CD4-positive, alpha-beta T cell treated with Interleukin-15 for 4 hours (primary cell): ENCODE results near the gene WDR37.

Source experiments
- DNase-seq: peaks from one replicate; pipeline ENCODE4 v3.0.0-alpha.2; 2020; ENCODE audit warnings: low spot score

WDR37 gene

DNA sequence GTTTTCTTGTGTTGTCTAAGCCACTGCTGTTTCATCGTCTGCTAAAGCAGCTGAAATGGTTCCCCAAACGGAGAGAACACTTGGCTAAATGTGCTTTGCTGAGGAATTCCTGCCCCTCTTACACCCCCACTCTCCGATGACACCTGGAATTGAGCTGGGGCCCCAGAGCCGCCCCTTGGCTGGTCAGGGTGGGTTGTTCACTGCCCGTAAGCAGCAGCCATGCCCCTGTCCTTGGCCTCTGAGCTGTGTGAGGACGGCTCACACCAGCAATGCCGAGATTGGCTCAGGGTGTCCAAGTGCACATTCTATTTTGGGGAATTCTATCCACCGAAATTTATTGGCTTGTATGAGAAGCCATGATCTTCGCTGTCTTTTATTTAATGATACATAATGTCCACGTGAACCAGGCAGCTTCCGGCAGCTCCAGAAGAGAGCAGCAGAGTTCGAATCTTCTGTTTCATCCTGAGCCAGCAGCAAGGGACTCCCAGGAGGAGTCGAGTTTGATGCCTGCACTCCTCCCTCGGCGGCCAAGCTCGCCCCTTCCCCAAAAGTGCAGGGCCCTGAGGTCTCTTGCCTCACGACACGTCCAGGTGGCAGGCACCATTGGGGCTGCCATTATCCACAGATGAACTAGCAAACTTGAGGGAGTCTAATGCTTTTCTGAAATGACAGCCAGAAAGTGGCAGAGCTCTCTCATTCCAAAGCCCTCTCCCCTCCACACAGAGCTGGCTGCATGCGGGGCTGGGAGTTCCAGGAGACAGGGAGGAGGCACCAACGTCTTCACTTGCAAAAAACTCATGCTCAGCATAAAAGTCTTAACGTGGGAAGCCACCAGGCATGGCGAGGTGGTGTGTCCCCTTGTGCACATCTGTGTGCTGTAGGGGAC is 114.0 kb downstream of the WDR37 start:
- no peak for DNase-seq

DNA sequence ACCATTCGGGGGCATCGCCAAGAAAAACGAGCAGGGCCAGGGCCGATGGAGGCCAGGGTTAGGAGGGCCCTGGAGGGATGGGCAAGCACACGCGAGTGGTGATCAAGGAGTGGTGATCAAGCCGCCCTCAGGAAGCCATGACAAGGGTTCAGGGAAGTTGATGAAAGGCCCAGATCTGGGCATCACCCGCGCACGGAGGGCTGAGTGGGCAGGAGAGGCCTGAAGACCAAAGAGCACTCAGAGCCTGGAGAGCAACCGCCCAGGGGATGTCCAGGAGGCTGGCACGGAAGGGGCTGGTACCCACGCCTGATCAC is 114.6 kb downstream of the WDR37 start:
- no peak for DNase-seq

DNA sequence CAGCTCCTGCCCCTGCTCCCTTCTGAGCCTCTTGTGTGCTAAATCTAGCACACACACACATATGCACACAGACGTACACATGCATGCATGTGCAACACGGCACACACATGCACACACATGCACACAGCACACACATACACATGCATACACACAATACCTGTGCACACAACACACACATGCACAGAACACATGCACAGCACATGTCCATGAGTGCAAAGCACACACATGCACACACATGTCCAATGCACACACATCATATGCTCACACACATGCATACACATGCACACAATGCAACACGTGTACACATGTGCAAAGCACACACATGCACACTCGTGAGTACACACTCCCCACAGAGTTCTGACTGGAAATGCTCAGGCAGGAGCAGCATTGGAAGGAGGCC is 115.0 kb downstream of the WDR37 start:
- DNase-seq: no peak

DNA sequence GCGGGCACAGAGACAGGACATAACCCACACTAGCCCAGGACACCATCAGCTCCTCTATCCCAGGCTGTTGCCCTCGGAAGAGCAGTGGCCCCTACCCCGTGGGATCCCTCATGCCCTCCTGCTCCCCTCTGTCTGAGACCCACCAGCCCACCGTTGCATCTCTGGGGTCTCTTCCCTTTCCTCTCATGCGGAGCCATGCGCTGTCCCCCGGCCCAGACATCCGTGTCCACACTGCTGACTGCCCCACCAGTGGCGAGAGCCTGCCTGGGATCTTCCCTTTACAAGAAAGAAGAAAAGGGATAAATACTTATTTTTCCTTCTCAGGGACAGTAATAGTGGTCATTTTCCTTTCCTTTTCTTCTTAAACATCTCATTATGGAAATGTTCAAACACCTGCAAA is 115.4 kb downstream of the WDR37 start:
- DNase-seq: no peak

DNA sequence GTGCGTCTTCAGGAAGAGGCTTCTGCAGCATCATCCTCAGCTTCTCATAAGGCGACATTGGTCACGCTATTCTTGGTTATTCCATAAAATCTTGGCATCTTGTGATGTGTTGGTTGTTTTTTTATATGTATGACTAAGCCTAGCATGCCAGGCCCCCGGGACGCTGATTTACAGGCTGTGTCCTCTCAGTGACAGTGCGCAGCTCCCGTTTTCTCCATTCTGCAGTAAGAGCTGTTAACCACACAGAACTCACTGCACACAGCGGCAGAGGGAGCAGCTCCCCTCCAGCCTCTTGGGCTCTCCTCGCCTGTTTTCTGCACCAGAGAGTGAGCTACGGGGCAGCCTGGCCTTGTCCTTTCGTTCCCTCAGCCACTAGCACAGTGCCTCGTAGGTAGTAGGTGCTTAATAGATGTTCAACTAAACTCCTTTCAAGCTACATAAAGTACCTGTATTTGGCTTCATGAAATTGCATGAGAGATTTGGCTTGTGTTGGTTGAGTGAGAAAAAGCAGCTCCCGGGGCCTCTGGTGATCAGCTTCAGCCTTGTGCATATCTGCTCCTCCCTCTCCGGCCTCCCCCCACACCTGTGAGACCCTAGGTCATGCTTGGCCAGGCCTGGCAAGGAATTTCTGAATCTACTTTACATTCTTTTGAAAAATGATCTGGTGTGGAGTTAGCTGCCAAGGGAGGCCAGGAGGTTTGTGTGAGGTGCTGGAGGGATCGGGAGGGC is 116.2 kb downstream of the WDR37 start:
- no peak for DNase-seq

- no peak for DNase-seq
Observed at GRCh38 chr10:1173091-1173490, 116.9 kb downstream of the WDR37 start.

GRCh38 chr10:1174022-1174421 is 117.8 kb downstream of the WDR37 start:
- no peak for DNase-seq

- no peak for DNase-seq
Observed at GRCh38 chr10:1175956-1176565, 119.9 kb downstream of the WDR37 start.

GRCh38 chr10:1177936-1178335 is 121.8 kb downstream of the WDR37 start:
- no peak for DNase-seq

DNA sequence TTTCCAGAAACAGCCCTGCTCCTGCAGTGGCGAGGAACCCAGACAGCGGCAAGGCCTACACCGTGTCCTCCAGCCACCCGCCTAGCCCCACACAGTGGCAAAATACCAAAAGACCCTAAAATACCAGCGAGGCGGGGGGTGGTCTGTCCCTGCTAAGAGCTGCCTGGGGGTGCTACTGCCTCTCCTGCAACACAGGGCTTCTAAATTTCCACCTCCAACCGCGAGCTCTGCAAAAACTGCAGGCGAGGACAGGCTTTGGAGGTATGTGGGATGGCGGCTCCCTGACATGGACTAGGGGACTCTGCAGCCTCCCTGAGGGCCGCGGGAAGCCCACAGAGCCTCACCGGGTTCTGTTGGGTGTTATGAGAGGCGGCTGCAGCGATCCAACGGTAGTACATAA is 122.3 kb downstream of the WDR37 start:
- no peak for DNase-seq

GRCh38 chr10:1179346-1180070 is 123.3 kb downstream of the WDR37 start:
- DNase-seq: no peak

- DNase-seq: no peak
Observed at GRCh38 chr10:1180071-1180730, 124.0 kb downstream of the WDR37 start.

- DNase-seq: no peak
Observed at GRCh38 chr10:1180836-1181235, 124.7 kb downstream of the WDR37 start.
